Osteoblast (primary cell): ENCODE measurements around the gene RBM38. TPM values are rescaled to one million over a fixed set of nuclear protein-coding genes. Genes with fewer than 3 reads are reported as not detected.

Experiments used
- DNase-seq: peaks from one replicate; pipeline ENCODE4 v3.0.0; 2011; ENCODE audit warnings: low spot score, mixed read lengths; ENCODE audit not compliant: insufficient read length; ENCODE audit errors: missing footprints
- H2AFZ ChIP-seq: 2 replicates; pipeline ENCODE4 v1.6.0; 2011; ENCODE audit warnings: mild to moderate bottlenecking, low read length
- H3K27ac ChIP-seq: 2 replicates; pipeline ENCODE4 v1.5.1; 2011; ENCODE audit warnings: mild to moderate bottlenecking, low read depth, low read length, moderate library complexity
- H3K27me3 ChIP-seq: 2 replicates; pipeline ENCODE4 v1.6.0; 2012; ENCODE audit warnings: mild to moderate bottlenecking, control low read depth, inconsistent platforms, low read length, moderate library complexity; ENCODE audit not compliant: insufficient read depth
- H3K36me3 ChIP-seq: 2 replicates; pipeline ENCODE4 v1.5.1; 2011; ENCODE audit warnings: mild to moderate bottlenecking, low read length, control low read depth, moderate library complexity; ENCODE audit not compliant: insufficient read depth
- H3K4me1 ChIP-seq: 2 replicates; pipeline ENCODE4 v1.5.1; 2011; ENCODE audit warnings: mild to moderate bottlenecking, low read length, control low read depth, moderate library complexity; ENCODE audit not compliant: insufficient read depth
- H3K4me2 ChIP-seq: 2 replicates; pipeline ENCODE4 v1.6.0; 2011; ENCODE audit warnings: mild to moderate bottlenecking, low read length; ENCODE audit not compliant: insufficient read depth
- H3K4me3 ChIP-seq: fragments of 200-600 bp; sonication (generic); 3 replicates; pipeline ENCODE4 v1.5.1; 2012; ENCODE audit warnings: mild to moderate bottlenecking, low read length, inconsistent platforms; ENCODE audit not compliant: insufficient read depth
- H3K79me2 ChIP-seq: 2 replicates; pipeline ENCODE4 v1.6.0; 2012; ENCODE audit warnings: mild to moderate bottlenecking, low read length, control low read depth, inconsistent platforms; ENCODE audit not compliant: insufficient read depth
- H3K9me3 ChIP-seq: 2 replicates; pipeline ENCODE4 v1.5.1; 2011; ENCODE audit warnings: low read depth, low read length, control low read depth
- H4K20me1 ChIP-seq: 2 replicates; pipeline ENCODE4 v1.6.0; 2012; ENCODE audit warnings: mild to moderate bottlenecking, low read length, control low read depth; ENCODE audit not compliant: insufficient read depth
- CTCF ChIP-seq: IDR thresholded peaks from 2 replicates; pipeline ENCODE4 v1.5.1; 2011; ENCODE audit warnings: mild to moderate bottlenecking, low read depth, low read length, moderate library complexity; ENCODE audit errors: extremely low read depth
- total RNA-seq: library from RNA; depleted of rRNA; stranded (reverse); fragments of >200 nt; gene quantifications from 2 replicates; pipeline ENCODE4 v1.2.3, GENCODE V29; 2012

The RBM38 gene
- total RNA-seq, 1 donor: 2.9 TPM

GRCh38 chr20:57404006-57404405, 12.8 kb downstream of the RBM38 start:
- no peak overlapping the region for H3K4me3 ChIP-seq
- no peaks in the 10 kb centered on the region for H3K79me2 ChIP-seq
- H3K4me2 ChIP-seq: no peak overlapping the region
- TF ChIP-seq CTCF: no peak
- no peaks in the 10 kb centered on the region for H4K20me1 ChIP-seq
- no peak overlapping the region for H3K27ac ChIP-seq
- H2AFZ ChIP-seq: no peak overlapping the region
- H3K36me3 ChIP-seq: no peaks in the 10 kb centered on the region
- no peak for DNase-seq
- H3K9me3 ChIP-seq: no peaks in the 10 kb centered on the region
- H3K27me3 ChIP-seq: no peaks in the 10 kb centered on the region
- H3K4me1 ChIP-seq: no peaks in the 10 kb centered on the region

- Histone ChIP-seq H3K36me3 (no peaks in the 10 kb centered on the region), H3K9me3 (no peaks in the 10 kb centered on the region), H3K4me2 (no peak overlapping the region), H2AFZ (no peak overlapping the region), H3K27me3 (no peaks in the 10 kb centered on the region), H3K4me3 (no peak overlapping the region), H3K4me1 (no peaks in the 10 kb centered on the region), H3K27ac (no peak overlapping the region), H4K20me1 (no peaks in the 10 kb centered on the region), H3K79me2 (no peaks in the 10 kb centered on the region)
- DNase-seq: no peak
- no peak for TF ChIP-seq CTCF
Observed at GRCh38 chr20:57404419-57405072, 13.3 kb downstream of the RBM38 start.

- no peak overlapping the region for H3K4me3 ChIP-seq
- DNase-seq: no peak
- H3K9me3 ChIP-seq: no peaks in the 10 kb centered on the region
- H3K27me3 ChIP-seq: no peaks in the 10 kb centered on the region
- H4K20me1 ChIP-seq: no peaks in the 10 kb centered on the region
- no peaks in the 10 kb centered on the region for H3K4me1 ChIP-seq
- no peaks in the 10 kb centered on the region for H3K79me2 ChIP-seq
- H3K36me3 ChIP-seq: no peaks in the 10 kb centered on the region
- no peak for TF ChIP-seq CTCF
- no peak overlapping the region for H3K4me2 ChIP-seq
- no peak overlapping the region for H2AFZ ChIP-seq
- H3K27ac ChIP-seq: no peak overlapping the region
Observed at GRCh38 chr20:57405236-57406016, 14.2 kb downstream of the RBM38 start.

GRCh38 chr20:57407541-57407956, 16.4 kb downstream of the RBM38 start:
- H2AFZ ChIP-seq: no peak overlapping the region
- no peaks in the 10 kb centered on the region for H3K4me1 ChIP-seq
- no peak for TF ChIP-seq CTCF

More at GRCh38 chr20:57407541-57407956, 16.4 kb downstream of the RBM38 start:
- Histone ChIP-seq H3K36me3 (no peaks in the 10 kb centered on the region), H3K79me2 (no peaks in the 10 kb centered on the region), H3K27me3 (no peaks in the 10 kb centered on the region), H3K4me2 (no peak overlapping the region), H3K9me3 (no peaks in the 10 kb centered on the region), H3K27ac (no peak overlapping the region), H3K4me3 (no peak overlapping the region), H4K20me1 (no peaks in the 10 kb centered on the region)
- no peak for DNase-seq
